DOHH2 (cell line): ENCODE measurements around the gene ECT2L.

Experiments
- EZH2phosphoT487 ChIP-seq: fragments of 200-600 bp; sonication (generic); IDR thresholded peaks from 2 replicates; pipeline ENCODE4 v1.6.1; 2017; ENCODE audit warnings: borderline replicate concordance, mild to moderate bottlenecking, antibody characterized with exemption, low read length, moderate library complexity, mixed read lengths
- TF ChIP-seq, protein P1 (sequence below): fragments of 200-600 bp; sonication (generic); IDR thresholded peaks from one replicate; pipeline ENCODE4 v1.5.1; 2014; ENCODE audit warnings: antibody characterized with exemption, mild to moderate bottlenecking, low read depth, low read length; ENCODE audit not compliant: poor library complexity, severe bottlenecking

DNA sequence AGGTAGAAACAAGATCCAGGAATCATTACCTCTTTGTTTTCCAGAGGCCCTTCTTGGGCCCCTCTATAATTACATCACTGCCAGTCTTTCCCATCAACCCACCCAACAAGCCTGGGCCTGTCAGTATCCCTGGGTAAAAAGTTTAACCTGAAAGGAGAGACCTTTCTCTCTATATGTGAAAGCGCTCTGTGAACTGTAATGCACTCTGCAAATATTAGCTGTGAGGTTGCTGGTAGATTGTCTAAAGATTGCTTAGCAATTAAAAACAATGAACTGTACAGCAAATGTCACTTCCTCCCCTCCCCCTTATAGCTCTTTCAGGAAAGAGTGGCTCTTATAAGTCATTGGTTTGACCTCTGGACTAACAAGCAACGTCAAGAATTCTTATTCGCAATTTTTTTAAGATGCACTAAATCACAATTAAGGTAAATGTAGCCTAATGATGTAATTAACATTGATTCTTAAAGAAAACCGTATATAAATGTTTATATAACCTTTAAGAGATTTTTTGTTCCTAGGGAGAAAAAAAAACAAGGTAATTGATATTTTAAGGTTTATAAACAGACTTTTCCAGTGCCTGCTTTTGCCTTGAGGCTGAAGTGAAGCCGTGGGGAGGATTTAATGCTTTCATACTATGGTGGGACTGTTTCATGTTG lies 18.4 kb downstream of the ECT2L start:
- TF ChIP-seq, protein P1, sequence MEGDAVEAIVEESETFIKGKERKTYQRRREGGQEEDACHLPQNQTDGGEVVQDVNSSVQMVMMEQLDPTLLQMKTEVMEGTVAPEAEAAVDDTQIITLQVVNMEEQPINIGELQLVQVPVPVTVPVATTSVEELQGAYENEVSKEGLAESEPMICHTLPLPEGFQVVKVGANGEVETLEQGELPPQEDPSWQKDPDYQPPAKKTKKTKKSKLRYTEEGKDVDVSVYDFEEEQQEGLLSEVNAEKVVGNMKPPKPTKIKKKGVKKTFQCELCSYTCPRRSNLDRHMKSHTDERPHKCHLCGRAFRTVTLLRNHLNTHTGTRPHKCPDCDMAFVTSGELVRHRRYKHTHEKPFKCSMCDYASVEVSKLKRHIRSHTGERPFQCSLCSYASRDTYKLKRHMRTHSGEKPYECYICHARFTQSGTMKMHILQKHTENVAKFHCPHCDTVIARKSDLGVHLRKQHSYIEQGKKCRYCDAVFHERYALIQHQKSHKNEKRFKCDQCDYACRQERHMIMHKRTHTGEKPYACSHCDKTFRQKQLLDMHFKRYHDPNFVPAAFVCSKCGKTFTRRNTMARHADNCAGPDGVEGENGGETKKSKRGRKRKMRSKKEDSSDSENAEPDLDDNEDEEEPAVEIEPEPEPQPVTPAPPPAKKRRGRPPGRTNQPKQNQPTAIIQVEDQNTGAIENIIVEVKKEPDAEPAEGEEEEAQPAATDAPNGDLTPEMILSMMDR, result no peak
- TF ChIP-seq EZH2phosphoT487, result no peak
